Upper lobe of left lung (tissue), 4 donors: ENCODE measurements around the gene BNIPL.

ENCODE experiments used
- CTCF ChIP-seq, 6 experiments: fragments of 450-650 bp in 4 of 6; fragments of 200-600 bp in 2 of 6; sonication (generic) in 2 of 6; IDR thresholded peaks; one replicate each; pipeline ENCODE4 v1.5.1; 2016 to 2019; ENCODE audit warnings: antibody characterized with exemption in 6 of 6
- POLR2A ChIP-seq, 4 donors: fragments of 450-650 bp; IDR thresholded peaks; one replicate each; pipeline ENCODE4 v1.5.1; 2016 to 2017; ENCODE audit warnings: antibody characterized with exemption in 4 of 4, mild to moderate bottlenecking in 2 of 4
- POLR2AphosphoS5 ChIP-seq, 2 donors: sonication (generic); formaldehyde crosslinking; IDR thresholded peaks; one replicate each; pipeline ENCODE4 v1.5.1; 2017; ENCODE audit warnings: antibody characterized with exemption in 2 of 2

GRCh38 chr1:151055581-151055980 lies 19.2 kb downstream of the BNIPL start:
- TF ChIP-seq CTCF (IDR thresholded peaks at IDR 0.05) (no peak), POLR2A (IDR thresholded peaks at IDR 0.05) (no peak), POLR2AphosphoS5 (IDR thresholded peaks at IDR 0.05) (no peak)
